ENCODE data around the gene GAMT. TPM values are rescaled to one million over a fixed set of nuclear protein-coding genes. Genes with fewer than 3 reads are reported as not detected.
A peak's percentile ranks its signal among the peaks of the same experiment; 100 is the strongest.

The GAMT gene
- total and polyA plus RNA-seq, 2 of the 13 experiments (the other 11 are each of a cell fraction or from before 2014, with no cell fraction given), result 115 to 124 TPM

GRCh38 chr19:1396768-1397679, 4.3 kb downstream of the GAMT start:
- no peaks in the 10 kb centered on the region for H3K27me3 ChIP-seq (ENCODE audit: control insufficient read depth in 1 of 2, insufficient read depth in 2 of 2, low read length in 2 of 2)
- H3K36me3 ChIP-seq (replicated peaks in 1 of 2; ENCODE audit: control insufficient read depth in 1 of 2, insufficient read depth in 2 of 2, low read length in 2 of 2), result peaks cover 2 to 10% of the 10 kb centered on the region in 2 experiments; a peak in 2 of 5 replicates
- no peaks in the 10 kb centered on the region for H3K9me3 ChIP-seq (ENCODE audit: low read length)
- ATAC-seq (no peak), DNase-seq (ENCODE audit: low spot score) (no peak), FAIRE-seq (no peak)
- no TSS peak for BruUV-seq (replicated peaks)
- peaks cover 45% of the 10 kb centered on the region for H3K4me1 ChIP-seq (ENCODE audit: insufficient read depth, low read length)
- ChIA-PET POLR2A (interaction anchor here (0.7 kb wide), 1 partner anchor 120 kb away, joined by 5 read pairs; no protein-coding TSS in a partner anchor), CTCF (ENCODE audit: low intra/inter-chr PET ratio, low total read pairs) (no interaction called here)
- intact Hi-C loops (cut with micrococcal nuclease; ENCODE audit: unreplicated experiment), result no loop called here
- H4K20me1 ChIP-seq (ENCODE audit: insufficient read depth, low read length), result no peaks in the 10 kb centered on the region
- H2AFZ ChIP-seq (ENCODE audit: low read length), result no peak overlapping the region
- H3K79me2 ChIP-seq (ENCODE audit: insufficient read depth, low read length), result no peaks in the 10 kb centered on the region
- 87% methylated on average over 12 of the region's 42 CpGs for WGBS (ENCODE audit: low lambda C conversion rate)
- no peak overlapping the region for H3K4me2 ChIP-seq (ENCODE audit: low read depth, low read length)
- no peak overlapping the region for H3K27ac ChIP-seq (ENCODE audit: extremely low read length, insufficient read depth, low read length)
- no peak overlapping the region for H3K9ac ChIP-seq (ENCODE audit: insufficient read depth, low read depth, low read length)
- in situ Hi-C loops (cut with HindIII; ENCODE audit: extremely low pct_ligation_motif_present, low pct_unique_long_range_greater_than_20kb), result no loop called here
- H3K4me3 ChIP-seq (replicated peaks in 1 of 3; ENCODE audit: insufficient read depth in 1 of 3, low read depth in 2 of 3, low read length in 3 of 3), result no peak overlapping the region
- no peak for TF ChIP-seq ZBTB8A (CRISPR knock-in tag; IDR thresholded peaks at IDR 0.05; ENCODE audit: borderline replicate concordance, low read depth)
- 0 out of 2 replicates have a peak, but pooled peaks have one; percentile 3 for TF ChIP-seq SPEN (CRISPR knock-in tag; IDR thresholded peaks at IDR 0.05; ENCODE audit: low read depth)
- TF ChIP-seq ZNF740 (CRISPR knock-in tag; IDR thresholded peaks at IDR 0.05), result 0 out of 2 replicates have a peak, but pooled peaks have one; percentile 17
- no peak for TF ChIP-seq SIN3A (IDR thresholded peaks at IDR 0.05; ENCODE audit: borderline replicate concordance, low read depth, low read length)
- no peak for TF ChIP-seq ZNF276 (CRISPR knock-in tag; IDR thresholded peaks at IDR 0.05; ENCODE audit: low read depth)
- TF ChIP-seq HNF4G (IDR thresholded peaks at IDR 0.05; ENCODE audit: borderline replicate concordance, low read depth, low read length), result no peak
- TF ChIP-seq HNF4G (CRISPR knock-in tag; IDR thresholded peaks at IDR 0.05; ENCODE audit: borderline replicate concordance, low read depth), result no peak
- TF ChIP-seq USF2 (IDR thresholded peaks at IDR 0.05; ENCODE audit: low read depth, low read length), result no peak
- no peak for TF ChIP-seq USF2 (CRISPR knock-in tag; IDR thresholded peaks at IDR 0.05; ENCODE audit: borderline replicate concordance)
- no peak for TF ChIP-seq GATAD1 (CRISPR knock-in tag; IDR thresholded peaks at IDR 0.05)
- TF ChIP-seq, protein P1, sequence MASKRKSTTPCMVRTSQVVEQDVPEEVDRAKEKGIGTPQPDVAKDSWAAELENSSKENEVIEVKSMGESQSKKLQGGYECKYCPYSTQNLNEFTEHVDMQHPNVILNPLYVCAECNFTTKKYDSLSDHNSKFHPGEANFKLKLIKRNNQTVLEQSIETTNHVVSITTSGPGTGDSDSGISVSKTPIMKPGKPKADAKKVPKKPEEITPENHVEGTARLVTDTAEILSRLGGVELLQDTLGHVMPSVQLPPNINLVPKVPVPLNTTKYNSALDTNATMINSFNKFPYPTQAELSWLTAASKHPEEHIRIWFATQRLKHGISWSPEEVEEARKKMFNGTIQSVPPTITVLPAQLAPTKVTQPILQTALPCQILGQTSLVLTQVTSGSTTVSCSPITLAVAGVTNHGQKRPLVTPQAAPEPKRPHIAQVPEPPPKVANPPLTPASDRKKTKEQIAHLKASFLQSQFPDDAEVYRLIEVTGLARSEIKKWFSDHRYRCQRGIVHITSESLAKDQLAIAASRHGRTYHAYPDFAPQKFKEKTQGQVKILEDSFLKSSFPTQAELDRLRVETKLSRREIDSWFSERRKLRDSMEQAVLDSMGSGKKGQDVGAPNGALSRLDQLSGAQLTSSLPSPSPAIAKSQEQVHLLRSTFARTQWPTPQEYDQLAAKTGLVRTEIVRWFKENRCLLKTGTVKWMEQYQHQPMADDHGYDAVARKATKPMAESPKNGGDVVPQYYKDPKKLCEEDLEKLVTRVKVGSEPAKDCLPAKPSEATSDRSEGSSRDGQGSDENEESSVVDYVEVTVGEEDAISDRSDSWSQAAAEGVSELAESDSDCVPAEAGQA (IDR thresholded peaks at IDR 0.05; ENCODE audit: low read depth), result no peak
- TF ChIP-seq, protein P1 (CRISPR knock-in tag; IDR thresholded peaks at IDR 0.05; ENCODE audit: borderline replicate concordance), result no peak

All from HepG2 (cell line).